Measurements from ENCODE around the gene FANCM.
A peak's percentile ranks its signal among the peaks of the same experiment; 100 is the strongest.

Gene FANCM, protein sequence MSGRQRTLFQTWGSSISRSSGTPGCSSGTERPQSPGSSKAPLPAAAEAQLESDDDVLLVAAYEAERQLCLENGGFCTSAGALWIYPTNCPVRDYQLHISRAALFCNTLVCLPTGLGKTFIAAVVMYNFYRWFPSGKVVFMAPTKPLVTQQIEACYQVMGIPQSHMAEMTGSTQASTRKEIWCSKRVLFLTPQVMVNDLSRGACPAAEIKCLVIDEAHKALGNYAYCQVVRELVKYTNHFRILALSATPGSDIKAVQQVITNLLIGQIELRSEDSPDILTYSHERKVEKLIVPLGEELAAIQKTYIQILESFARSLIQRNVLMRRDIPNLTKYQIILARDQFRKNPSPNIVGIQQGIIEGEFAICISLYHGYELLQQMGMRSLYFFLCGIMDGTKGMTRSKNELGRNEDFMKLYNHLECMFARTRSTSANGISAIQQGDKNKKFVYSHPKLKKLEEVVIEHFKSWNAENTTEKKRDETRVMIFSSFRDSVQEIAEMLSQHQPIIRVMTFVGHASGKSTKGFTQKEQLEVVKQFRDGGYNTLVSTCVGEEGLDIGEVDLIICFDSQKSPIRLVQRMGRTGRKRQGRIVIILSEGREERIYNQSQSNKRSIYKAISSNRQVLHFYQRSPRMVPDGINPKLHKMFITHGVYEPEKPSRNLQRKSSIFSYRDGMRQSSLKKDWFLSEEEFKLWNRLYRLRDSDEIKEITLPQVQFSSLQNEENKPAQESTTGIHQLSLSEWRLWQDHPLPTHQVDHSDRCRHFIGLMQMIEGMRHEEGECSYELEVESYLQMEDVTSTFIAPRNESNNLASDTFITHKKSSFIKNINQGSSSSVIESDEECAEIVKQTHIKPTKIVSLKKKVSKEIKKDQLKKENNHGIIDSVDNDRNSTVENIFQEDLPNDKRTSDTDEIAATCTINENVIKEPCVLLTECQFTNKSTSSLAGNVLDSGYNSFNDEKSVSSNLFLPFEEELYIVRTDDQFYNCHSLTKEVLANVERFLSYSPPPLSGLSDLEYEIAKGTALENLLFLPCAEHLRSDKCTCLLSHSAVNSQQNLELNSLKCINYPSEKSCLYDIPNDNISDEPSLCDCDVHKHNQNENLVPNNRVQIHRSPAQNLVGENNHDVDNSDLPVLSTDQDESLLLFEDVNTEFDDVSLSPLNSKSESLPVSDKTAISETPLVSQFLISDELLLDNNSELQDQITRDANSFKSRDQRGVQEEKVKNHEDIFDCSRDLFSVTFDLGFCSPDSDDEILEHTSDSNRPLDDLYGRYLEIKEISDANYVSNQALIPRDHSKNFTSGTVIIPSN (N-terminal part only)

DNA sequence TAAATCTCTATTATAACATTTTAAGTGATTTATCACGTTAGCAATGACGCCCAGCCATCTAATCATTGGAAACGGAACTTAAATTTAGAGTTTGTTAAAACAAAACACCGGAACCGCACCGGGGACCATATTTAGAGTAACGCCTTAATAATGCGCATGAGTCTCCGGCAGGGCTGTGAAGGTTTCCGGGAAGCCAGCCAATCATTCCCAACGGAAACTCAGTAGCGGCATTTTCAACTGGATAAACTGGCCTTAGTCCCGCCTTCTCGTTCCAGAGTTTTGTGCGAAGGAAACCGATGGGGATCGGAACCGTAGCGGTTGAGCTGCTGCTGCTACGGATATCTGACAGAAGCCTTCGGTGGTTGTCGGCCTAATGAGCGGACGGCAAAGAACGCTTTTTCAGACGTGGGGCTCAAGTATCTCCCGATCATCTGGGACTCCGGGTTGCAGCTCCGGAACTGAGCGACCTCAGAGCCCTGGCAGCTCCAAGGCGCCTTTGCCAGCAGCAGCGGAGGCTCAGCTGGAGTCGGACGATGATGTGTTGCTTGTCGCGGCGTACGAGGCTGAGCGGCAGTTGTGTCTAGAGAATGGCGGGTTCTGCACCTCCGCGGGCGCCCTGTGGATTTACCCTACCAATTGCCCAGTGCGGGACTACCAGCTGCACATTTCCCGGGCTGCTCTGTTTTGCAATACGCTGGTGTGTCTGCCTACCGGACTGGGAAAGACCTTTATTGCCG is at the start of gene FANCM:
FANCM (plus strand) TSS at position 272 of the 737 bp plus-strand sequence; CDS start at position 374, 102 bp downstream.
- DNase-seq (ENCODE audit: low read depth): peak; percentile 97

DNA sequence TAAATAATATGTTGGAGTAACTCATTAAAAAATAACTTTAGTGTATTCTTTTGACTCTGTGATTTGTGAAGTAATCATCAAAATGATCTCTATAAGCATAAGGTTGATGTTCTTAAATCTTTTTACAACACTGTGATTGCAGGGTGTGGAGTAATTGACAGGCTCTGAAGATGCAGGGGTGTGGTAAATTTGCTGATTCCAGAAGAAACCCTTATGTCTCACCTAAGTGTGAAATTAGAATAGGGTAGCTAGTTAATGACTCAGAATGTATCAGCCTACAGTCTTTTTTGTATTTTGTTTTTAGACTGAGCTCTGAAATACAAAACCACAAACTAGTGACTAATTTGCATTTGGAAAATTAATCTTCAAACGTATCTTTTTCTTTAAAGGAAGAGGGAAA is 45.9 kb upstream of the FANCM start:
- DNase-seq (ENCODE audit: low read depth): no peak

DNA sequence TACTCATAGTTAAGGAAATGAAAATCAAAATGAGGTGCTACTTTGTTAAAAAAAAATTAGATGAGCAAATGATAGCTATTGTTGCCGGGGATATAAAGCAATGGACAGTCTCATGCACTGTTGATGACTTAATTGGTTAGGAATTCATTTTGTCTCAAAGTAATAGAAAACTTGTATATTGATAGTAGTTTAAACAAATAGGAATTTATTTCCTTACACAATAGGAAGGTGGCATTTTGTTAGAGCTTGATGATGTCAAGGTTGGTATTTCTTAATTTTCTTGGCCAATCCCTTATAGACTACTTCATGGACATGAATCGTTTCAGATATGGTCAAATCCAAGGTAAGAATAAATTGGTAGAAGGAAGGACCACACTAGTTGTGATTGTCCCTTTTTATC is 44.0 kb upstream of the FANCM start:
- DNase-seq (ENCODE audit: low read depth): peak; percentile 42

DNA sequence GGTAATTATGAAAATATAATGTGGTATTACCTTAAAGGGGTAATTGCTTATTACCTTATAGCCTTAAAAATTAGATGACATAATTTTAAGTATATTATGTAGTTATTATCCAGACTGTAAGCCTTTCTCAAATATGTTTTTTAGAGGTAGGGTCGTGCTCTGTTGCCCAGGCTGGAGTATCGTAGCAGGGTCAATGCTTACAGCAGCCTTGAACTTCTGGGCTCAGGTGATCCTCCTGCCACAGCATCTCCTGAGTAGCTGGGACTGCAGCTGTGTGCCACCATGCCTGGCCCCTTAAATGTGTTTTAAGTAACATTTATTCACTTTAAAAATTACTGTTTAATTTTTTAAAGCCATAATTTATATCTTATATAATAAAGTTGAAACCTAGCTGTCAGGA is 41.5 kb upstream of the FANCM start:
- no peak for DNase-seq (ENCODE audit: low read depth)

DNA sequence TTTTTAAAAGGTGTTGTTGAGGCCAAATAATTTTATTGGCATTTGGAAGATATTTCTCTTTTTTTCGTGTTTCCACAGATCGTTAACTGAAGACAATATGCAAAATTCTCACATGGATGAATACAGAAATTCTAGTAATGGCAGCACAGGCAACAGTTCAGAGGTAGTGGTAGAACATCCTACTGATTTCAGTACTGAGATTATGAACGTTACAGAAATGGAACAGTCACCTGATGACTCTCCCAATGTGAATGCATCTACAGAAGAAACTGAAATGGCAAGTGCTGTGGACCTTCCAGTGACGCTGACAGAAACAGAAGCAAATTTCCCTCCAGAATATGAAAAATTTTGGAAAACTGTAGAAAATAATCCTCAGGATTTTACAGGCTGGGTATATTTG is 40.6 kb upstream of the FANCM start:
- DNase-seq (ENCODE audit: low read depth): no peak

DNA sequence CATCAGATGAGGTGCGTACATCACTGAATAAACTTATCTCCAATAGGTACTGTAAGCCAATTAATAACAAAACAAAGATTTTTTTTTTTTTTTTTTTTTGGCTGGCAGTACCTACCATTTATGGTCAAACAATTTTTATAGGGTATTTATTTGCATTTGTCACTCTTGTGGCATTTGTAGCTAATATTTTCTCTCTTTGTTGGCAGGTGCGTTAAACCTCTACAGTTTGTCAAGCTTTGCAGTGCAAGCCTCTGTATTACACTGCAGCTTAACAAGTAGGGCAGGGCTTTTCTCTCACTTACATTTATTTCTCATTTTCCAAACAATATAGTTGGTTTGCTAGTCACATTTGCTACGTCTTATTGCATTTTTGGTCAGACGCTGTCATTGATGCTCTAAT is 39.5 kb upstream of the FANCM start:
- no peak for DNase-seq (ENCODE audit: low read depth)

DNA sequence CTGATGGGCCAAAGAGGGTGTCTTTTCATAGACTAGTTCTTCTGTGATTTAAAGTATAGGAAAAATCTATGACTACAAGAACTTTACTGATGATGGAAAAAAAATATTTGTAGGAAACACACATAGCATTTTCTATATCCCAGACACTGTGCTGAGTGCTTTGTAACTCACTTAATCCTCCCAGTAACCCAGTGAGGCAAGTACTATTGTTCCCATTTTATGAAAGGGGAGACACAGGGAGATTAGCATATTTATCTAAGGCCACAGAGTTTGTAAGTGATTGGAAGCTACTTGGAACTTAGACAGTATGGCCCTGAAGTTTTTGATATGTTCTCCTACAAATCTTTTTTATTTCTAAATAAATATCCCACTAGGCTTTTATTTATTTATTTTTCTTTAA is 31.9 kb upstream of the FANCM start:
- DNase-seq (ENCODE audit: low read depth): no peak

DNA sequence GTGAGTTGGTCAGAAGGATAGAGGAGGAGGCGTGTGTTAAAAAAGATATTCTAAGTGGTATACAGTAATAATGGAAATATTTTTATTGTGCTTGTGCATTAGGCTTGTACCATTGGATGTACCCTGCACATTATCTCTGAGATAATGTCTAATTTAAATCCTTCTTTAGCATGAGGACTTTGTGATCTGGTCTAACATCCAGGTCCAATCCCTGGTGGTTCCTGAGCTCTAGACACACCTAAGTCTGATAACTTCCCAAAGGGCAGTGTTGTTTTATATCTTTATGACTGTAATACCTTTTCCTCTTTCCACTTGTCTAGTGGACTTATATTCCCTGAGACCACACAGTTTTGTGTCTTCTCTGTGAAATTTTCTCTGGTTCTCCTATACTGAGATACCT is 31.2 kb upstream of the FANCM start:
- no peak for DNase-seq (ENCODE audit: low read depth)

DNA sequence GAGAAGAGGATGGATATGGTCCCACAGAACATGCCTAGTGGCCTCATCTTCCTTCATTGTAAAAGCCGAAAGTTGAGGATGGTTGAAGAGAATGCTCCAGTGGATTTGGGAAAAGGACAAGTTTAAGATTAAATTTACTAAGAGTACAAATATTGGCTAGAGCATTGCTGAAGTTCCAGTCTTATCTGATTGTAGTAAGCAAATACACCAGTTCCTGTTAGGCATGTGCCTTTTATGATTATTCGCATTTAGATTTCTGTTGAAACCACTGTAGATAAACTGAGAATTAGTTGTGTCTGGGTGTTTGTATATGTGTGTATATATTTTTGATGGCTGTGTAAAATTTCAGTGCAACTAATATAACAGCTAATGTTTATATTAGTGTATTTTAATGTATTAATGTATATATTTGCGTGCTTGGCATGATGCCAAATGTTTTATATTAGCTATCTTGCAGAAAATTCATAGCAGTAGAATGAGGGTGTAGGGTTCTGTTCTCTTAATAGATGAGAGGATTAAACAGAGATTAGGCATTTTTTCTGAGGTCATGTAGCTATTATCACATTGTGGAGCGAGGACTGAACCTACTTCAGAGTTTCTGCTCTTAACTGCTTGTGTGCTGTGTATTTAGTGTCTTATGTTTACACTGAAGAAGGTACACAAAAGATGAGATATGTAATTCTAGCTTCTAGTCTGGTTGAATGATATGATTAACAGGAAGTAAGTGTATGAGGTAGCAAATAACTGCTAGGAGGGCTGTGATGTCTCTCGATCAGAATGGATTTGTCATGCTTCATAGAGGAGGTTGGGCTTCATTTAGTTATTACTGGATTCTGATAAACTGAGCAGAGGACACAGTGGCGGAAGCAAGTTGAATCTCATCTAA is 22.6 kb upstream of the FANCM start:
- no peak for DNase-seq (ENCODE audit: low read depth)

DNA sequence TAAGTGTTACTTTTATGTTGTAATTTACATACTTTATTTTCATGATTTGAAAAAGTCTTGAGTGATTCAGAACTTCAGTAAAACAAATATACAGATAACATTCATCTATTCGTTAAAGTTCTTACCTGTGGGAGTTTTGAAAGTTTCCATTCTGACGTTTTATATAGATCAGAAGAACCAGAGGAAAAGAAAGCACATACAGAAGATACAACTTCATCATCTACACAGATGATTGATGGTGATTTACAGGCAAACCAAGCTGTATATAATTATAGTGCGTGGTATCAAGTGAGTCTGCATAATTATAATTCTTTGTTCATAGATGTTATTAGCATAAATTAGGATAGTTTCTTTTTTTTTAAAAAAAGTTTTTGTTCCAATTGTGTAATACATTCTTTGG is 21.4 kb upstream of the FANCM start:
- DNase-seq (ENCODE audit: low read depth): no peak

DNA sequence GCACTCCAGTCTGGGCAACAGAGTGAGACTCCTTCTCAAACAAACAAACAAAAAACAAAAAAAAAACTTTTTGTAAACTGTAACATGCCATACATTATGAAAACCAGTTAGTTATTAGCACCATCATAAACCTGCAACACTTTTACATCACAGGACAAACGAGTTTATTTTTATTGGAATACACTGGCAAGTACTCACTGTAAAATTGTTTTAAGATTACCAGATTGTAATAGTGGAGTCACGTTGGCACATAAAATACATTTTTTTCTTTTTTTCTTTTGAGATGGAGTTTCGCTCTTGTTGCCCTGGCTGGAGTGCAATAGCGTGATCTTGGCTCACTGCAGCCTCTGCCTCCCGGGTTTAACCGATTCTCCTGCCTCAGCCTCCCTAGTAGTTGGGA is 17.1 kb upstream of the FANCM start:
- DNase-seq (ENCODE audit: low read depth): no peak

DNA sequence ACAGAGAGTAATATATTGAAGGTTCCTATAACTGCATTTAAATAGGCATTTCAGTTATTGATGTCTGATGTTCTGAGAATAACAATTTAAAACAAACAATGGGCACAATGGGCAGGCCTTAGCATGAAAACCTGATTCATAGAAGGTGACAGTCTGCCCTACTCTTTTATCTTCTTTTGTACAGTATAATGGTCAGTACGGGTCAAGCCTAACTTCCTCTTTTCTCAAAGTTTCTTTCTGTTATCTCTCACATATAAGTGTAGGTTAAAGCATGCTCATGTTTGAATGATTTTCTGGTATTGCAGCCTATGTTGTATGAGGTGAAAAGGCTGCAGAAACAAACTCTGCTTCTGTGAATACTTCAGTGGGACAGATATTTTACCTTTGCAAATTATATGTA is 15.6 kb upstream of the FANCM start:
- no peak for DNase-seq (ENCODE audit: low read depth)

DNA sequence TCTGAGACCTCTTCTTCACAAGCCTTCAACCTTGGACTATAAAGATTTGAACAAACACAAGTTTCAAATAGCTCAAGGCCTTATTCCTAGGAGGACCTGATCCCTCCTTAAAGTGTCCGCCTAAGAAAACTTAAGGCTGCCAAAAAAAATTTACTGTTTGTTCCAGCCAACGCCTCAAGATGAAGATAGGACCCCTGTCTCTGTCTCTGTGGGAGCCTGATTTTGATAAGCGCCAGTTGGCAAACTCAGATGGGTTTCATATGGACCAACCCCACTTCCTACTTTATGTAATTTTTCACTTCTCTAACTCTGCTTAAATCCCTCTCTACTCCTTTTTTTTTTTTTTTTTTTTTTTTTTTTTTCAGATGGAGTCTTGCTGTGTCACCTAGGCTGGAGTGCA is 12.5 kb upstream of the FANCM start:
- DNase-seq (ENCODE audit: low read depth): no peak

DNA sequence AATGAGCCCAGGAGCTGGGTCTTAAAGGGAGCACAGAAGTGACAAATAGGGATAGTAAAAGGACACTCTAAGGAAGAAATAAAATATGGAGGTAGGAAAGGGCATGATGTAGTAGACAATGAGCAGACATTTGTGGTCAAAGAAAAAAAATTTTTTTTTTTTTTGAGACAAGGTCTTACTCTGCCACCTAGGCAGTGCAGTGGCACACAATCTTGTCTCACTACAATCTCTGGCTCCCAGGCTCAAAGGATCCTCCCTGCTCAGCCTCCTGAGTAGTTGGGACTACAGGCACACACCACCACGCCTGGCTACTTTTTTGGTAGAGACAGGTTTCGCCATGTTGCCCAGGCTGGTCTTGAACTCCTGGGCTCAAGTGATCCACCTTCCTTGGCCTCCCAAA is 10.0 kb upstream of the FANCM start:
- DNase-seq (ENCODE audit: low read depth): no peak

DNA sequence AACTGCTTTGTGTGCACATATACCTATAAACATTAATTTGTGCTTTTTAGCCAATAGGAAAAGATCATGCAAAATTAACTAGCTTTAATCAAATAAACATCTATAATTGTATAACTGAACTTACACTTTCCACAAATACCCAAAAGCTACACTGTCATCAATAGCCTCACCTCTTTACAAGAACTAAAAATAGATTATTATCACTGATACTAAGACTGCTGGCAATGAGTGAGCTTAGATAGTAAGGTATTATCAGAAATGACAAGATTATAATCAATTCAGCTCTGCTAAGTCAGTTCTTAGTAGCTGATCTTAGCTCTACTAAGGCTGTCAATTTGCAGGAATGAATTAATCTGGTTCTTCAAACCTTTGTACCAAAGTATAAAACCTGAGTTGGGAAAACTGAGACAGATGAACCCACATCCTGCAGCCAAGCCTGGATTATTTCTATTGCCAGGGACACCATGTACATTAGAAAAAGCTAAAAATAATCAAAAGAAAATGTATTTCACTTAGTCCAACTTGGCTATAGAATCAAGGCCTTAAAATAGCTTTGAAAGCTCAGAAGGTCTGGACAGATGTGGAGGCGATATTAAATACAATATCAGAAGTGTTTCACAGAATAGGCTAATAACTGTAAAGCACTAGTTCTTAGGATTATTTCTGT is 6.6 kb upstream of the FANCM start:
- DNase-seq (ENCODE audit: low read depth): no peak

DNA sequence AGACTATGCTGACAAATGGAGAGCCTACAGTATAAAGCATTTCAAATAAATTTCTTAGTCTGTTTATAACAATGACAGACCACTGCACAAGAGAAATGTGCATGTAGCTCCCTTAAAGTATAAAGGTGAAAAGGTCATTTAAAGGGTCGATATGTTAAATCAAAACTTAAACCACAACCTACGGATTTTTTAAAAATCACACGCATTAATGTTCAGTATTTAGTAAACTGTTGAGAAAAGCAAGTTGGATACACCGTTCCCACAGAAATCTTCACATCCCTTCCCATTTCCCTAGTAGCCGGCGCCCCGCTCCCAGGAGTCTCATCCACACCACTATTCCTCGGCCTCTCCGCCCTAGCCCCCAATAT is 2.1 kb upstream of the FANCM start:
- no peak for DNase-seq (ENCODE audit: low read depth)

DNA sequence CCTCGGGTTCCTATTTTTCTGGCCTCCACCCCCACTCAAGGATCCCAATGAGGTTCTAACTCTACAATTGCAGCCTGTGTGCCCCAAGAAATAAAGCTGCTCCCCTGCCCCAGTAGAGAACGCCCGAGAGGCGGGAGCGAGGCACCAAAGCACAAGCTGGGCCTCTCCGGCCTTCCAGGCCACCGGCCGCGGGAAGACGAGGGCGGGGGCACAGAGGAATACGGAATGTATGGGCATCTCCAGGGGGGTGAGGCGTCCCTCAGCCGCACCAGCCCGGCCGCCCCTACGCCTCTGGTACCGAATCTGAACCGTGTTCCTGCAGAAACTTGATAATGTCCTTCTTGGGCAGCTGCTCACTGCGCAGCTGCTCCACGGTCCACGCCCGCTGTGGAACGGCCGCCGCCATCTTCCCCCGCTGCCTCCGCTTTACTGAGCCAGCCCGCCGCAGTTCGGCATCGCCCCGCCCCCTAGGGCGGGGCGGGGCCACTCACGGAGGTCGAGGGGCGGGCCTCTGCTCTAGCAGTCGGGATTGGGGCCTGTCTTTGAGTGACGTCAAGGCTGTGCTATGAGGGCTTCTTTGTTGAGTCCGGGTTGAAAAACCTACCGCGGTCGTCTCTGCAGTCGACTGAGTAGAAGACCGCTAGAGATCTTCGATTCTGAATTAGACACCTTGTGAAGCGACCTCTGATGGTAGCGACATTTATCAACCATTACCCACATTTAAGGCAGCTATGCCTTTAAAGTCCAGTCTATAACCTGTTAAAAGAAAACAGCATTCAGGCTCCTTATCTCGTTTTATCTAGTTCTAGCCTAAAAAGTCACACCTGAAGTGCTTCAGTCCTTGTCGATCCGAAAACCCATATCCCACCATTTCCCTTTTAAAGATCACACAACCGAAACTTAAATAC is 1.4 kb upstream of the FANCM start, which contains the start of gene FKBP3:
FKBP3 (minus strand) TSS at position 431 of the 908 bp plus-strand sequence; CDS start at position 406, 25 bp downstream.
- DNase-seq (ENCODE audit: low read depth): peak; percentile 99

DNA sequence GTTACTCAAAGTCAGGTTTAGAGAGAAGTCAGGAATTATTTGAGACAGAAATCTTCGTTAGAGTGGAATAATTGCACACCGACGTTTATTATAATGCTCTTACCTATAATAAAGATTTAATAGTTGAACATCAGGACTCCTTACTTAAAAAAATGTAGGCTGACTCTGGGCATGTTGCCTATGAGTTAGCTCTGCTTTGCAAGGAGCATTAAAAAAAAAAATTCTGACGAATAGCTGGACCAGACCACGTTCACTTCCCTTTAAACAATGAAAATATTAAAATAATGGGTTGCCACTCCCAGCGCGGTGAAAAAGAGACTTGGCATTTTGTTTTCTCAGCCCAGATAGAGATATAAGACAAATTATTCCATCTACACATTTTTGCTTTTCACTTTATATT is 574 bp upstream of the FANCM start:
- peak; percentile 22 for DNase-seq (ENCODE audit: low read depth)

DNA sequence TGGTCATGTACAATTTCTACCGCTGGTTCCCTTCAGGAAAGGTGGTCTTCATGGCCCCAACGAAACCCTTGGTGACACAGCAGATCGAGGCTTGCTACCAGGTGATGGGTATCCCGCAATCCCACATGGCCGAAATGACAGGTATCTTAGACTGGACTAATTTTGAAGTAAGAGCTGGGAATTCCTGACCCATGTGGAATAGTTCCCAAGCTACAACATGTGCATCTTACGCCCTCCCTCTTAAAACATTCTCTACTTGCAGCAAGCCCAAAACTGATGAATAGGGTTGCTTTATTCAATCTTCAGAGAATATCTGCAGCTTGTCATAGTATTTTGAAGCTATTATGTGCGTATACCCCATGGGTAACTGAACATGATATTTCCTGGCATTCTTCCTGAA is 669 bp downstream of the FANCM start:
- no peak for DNase-seq (ENCODE audit: low read depth)
